IPS-NIHi7 (cell line): ENCODE measurements around the gene USF3.
A peak's percentile ranks its signal among the peaks of the same experiment; 100 is the strongest.

Experiments used
- DNase-seq: peaks from one replicate; pipeline ENCODE4 v3.0.0; 2012; ENCODE audit warnings: mixed read lengths; ENCODE audit errors: extremely low spot score

The USF3 gene

DNA sequence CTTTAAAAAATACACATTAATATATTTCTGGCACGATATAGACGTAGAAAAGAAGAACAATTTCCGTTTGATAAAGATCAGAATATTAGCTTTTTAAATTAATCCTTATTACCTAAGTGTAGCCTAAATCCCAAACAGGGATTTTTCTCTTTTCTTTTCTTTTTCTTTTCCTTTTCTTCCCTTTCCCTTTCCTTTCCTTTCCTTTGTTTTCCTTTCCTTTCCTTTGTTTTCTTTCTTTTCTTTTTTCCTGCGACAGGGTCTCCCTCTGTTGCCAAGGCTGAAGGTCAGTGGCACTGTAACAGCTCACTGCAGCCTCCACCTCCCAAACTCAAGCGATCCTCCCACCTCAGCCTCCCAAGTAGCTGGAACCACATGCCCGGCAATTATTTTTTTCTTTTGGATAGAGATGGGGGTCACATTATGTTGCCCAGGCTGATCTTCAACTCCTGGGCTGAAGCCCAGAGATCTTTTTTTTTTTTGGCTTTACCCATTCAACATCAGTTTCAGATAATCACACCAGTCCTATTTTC, 1.8 kb upstream of the USF3 start:
- DNase-seq = no peak

DNA sequence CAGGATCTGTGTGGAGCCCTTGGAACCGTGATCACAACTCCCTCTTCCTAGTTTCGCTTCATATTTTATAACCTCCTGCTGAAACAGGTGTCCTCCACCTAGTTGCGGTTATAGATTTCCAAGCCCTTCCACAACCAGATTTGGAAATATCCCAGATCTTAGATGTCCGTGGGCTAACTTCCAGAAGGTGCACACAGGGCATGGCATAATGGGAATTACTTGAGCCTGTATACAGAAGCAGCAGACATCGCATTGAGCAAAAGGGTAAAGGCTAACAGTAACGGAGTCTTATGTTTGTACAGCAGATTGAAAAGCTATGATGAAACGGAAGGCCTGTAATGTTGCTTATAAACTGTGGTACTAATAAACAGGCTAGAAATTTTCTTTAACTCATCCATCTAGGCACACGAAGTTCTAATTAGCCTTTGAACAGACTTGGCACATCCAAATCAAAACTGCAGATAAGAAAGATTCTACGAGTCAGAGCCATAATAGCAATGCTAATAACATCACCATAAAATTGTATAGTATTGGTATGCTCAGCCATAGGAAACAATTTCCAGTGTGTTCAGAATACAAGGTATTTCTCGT, 1.2 kb upstream of the USF3 start:
- DNase-seq = no peak

DNA sequence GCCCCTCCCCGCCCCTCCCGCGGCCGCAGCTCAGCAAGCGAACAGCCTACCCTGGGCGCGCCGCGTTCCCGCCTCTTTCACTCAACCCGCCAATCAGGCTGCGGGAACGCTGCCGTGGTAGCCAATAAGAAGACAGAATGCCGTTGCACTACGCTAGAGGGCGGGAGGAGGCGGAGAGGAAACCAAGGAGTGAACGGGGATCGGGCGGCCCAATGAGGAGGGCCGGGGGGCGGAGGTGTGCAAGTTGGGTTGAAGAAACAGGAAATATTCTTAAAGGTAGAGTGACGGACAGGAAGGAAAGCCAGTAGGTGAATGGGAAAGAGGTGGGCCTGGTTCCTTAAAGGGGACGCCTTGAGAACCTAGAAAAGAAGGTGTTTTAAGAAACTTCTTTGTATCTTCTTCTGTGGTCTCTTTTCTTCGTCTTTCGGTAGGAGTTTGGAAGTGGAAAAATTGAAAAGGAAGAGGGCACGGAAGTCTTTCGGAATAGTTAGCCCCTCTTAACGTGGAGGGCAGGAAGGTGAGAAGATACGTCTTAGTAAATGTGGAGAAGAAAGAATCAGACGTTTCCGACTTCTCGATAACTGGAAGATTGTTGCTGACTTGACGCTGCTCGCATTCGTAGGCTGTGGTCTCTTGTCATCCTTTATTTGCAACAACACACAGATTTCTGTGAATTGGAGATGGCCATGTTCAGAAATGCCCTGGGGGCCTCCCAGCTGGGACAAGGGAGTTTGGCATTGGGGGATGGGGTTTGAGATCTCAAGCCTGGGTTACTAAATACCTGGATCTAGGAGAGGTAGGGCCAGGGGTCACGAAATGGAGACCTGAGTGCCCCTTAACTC, 437 bp upstream of the USF3 start:
- DNase-seq = peak; percentile 98

DNA sequence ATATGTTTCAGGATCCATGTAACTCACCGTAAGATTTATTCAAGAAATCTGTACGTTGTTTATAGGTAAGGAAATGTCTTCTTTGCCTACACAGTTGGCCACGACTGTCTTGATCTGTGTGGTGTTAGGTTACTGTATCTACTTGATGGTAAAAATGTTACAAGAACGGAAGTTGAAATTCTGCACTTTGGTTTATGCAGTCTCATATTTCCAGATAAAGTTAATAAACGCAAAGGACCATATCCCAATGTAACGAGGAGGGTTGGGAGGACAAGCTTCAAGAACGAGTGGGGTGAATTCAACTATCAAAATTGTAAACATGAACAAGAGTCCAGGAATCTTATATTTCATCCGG, 1.0 kb downstream of the USF3 start:
- DNase-seq = no peak

DNA sequence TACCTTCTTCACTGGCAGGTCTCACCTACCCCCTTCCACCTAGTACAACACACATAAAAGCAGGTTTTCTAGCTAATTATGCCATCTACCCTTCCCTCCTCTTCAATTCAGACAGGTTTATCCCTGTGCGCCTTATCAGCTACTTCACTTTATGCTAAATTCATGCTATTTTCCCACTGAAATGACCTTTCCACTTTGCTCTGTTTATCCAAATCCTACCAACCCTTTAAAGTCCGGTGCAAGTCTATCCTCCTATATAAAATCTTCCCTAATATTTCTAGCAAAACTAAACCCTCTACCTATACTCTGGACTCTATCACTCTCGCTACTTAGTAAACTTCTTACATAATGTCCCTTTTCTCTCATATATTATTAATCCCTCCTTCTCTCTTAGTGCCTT, 6.0 kb downstream of the USF3 start:
- no peak for DNase-seq

DNA sequence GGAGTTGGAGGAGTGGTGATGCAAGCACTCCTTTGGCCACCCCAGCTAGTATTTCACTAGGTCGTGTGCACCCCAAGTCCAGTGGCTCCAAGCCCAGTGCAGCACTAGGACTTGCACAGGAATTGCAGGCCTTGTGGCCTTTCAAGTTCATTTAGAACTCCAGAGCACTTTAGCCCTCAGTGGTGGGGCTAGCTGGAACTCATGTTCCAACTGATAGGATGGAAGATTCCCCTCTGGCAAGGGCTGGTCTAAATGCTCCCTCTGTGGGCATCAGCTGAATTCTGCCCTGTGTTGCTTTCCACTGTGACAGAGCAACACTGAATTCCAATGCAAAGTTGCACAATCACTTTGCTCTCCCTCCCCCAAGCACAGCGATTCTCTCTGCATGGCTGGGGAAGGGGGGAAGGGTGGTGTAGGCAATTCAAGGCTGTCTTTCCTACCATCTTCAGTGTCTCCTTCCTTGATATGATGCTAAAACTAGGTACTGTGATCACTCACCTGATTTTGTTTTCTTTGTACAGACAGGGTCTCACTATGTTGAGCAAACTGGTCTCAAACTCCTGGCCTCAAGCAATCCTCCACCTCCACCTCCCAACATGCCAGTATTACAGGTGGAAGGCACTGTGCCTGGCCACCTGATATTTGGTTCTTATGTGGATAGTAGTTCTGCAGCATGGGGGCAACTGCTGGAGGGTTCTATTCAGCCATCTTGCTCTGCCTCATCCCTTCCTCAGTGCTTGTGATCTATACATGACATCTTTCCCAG, 10.3 kb downstream of the USF3 start:
- DNase-seq = no peak

DNA sequence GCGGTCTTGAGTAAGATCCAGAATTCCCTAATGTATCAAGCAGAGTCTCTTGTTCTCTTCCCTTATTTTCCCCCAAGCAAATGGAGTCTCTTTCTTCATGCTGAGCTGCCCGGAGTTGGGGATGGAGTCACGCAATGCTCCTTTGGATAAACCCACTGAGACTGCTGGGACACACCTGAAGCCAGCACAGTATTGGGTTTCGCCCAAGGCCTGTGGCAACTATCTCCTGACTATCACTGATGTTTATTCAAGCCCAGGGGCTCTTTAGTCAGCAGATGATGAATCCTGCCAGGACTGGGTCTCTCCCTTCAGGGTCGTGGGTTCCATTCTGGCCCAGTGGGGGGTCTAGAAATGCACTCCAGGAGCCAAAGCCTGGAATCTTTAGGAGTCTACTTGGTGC, 11.3 kb downstream of the USF3 start:
- DNase-seq = no peak

DNA sequence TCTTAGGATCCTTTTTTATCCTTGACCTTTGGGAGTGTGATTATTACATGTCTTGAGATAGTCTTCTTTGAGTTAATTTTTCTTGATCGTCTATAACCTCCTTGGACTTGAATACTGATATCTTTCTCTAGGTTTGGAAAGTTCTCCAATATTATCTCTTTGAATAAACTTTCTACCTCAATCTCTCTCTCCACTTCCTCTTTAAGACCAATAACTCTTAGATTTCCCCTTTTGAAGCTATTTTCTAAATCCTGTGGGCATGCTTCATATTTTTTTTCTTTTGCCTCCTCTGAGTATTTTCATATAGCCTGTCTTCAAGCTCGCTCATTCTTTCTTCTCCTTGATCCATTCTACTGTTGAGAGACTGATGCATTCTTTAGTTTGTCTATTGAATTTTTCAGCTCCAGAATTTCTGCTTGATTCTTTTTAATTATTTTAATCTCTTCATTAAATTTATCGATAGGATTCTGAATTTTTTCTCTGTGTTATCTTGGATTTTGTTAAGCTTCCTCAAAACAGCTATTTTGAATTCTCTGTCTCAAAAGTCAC, 12.1 kb downstream of the USF3 start:
- no peak for DNase-seq

DNA sequence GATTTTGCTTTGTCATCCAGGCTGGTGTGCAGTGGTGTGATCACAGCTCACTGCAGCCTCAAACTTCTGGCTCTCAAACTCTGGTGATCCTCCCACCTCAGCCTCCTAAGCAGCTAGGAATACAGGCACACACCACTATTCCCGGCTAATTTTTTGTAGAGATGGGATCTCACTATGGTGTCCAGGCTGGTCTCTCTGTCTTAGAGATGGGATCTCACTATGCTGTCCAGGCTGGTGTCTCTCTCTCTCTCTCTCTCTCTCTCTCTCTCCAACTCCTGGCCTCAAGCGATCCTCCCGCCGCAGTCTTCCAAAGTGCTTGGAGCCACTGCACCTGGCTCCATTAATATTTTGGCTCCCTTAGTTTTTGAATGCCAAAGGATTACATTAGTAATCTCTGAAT, 17.7 kb downstream of the USF3 start:
- DNase-seq = no peak

DNA sequence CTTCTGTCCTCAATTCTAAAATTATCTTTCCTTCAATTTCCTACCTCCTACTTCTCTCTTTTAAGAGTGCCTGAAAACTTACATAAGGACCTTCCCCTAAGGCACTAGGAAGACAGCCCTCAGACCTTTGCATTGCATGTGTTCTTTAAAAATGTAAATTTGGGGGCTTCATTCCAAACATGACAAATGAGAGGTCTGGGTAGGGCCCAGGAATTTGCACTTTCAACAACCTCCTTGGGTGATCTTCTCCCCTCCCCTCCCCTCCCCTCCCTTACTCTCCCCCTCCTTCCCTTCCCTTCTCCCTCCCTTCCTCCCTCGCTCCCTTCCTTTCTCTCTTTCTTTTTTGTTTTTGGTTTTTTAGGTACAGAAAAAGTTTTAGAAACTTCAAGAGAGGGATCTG, 18.7 kb downstream of the USF3 start:
- peak; percentile 18 for DNase-seq

DNA sequence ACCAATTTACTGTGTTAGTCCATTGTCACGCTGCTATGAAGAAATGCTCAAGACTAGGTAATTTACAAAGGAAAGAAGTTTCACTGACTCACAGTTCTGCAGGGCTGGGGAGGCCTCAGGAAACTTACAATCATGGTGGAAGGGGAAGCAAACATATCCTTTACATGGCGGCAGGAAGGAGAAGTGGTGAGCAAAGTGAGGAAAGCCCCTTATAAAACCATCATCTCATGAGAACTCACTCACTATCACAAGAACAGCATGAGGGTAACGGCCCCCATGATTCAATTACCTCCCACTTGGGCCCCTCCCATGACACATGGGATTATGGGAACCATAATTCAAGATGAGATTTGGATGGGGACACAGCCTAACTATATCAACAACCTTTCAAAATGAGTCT, 20.2 kb downstream of the USF3 start:
- DNase-seq = no peak

DNA sequence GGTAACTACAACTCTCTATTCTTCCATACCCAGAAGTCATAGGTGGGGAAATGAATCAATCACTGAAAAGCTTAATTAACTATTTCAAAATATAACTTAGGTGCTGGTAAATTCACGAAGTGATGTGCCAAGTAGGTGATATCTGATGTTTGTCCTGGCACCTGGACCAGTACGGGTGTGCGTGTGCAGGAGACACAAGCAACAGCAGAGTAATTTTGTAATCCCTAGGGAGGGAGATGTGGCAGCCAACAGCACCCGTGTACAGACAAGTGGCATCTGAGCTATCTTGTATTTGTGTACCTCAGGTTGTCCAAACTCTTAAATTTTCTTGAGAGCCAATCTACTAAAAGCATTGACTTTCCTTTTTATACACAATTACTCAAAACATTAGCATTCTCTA, 22.8 kb downstream of the USF3 start:
- no peak for DNase-seq

DNA sequence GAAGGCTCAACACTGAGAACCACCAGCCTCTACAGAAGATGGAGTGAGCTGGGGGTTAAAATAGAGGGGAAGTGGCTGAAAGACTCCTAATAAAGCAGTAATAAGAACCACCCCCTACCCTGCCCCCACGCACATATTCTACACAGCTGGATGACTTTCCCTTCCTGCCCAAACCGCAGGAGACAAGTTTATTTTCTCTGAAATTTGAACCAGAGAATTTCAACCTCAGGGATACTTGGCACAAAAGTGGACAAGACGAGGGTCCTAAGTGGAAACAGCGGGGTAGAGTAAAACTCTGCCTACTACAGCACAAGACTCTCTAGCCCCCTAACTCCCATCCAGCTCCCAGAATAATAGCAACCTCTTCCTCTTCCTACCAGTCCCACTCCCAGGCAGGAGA, 28.4 kb downstream of the USF3 start:
- no peak for DNase-seq

DNA sequence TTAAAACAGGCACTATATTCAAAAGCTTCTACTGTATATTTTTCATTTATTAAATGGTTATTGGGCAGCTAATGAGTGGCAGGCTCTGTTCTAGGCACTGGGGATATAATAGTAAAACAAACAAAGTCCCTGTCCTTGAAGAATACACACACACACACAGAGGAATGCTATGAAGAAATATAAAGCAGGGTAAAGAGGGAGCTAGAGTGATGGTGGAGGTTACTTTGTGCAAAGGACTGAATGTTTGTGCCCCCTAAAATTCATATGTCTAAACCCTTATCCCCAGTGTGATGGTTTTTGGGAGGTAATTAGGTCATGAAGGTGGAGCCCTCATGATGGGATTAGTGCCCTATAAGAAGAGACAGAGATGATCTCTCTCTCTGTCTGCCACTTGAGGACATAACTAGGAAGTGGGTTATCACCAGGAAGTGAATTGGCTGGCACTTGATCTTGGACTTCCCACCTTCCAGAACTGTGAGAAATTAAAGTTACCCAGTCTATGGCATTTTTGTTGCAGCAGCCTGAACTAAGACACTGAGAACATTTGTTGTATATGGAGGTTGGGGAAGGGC, 31.8 kb downstream of the USF3 start:
- DNase-seq = no peak

DNA sequence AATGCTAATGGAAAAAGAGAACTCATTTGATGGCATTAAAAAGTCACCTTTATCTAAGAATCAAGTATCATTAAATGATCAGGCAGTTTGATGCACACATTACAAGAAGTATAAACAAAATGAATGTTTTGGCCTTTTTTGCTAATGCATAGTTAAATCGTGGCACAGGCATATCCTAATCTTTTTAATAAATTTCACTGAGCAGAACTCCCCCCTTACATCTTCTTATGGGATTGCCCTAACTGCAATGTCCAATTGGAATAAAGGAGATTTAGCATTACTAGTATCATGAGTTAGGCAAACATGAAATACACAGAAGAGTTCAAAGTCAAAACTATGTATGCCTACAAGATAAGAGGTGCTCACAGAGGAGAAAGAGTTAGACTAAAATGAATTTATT, 32.7 kb downstream of the USF3 start:
- no peak for DNase-seq

DNA sequence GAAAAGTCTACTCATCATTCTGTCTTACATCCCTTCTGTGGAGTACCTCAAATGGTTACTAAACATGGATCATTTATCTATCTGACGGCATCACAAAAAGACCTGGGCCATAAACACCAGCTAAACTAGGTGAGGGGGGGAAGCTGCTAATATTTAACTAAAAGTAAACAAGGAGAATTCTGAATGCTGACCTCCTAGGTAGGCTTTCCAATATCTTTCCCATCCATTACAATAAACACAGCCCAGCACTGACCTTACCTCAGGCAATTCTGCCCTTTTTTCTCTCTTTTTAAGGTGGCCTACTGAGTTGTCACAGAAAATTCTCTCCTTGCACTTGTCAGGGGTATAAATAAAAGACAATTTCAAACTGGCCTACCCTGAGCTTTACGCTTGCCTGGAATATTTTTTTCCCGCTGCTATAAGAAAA, 33.1 kb downstream of the USF3 start:
- DNase-seq = no peak

DNA sequence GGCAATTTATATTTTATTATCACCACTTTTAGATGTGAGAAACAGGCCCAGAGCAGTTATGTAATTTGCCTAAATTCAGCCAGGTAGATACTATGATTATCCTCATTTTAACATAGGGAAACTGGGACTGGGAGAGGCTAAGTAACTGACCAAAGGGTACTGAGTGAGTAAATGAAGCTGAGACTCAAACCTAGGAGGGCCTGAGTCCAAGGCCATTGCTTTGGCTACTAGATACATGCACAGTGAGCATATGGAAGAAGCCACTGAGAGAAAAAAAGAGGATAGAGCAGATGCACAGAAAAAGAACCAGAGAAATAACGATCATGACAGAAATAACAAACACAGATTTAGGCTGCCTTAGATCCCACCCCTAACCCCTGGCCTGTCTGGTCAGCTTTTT, 33.6 kb downstream of the USF3 start:
- no peak for DNase-seq

DNA sequence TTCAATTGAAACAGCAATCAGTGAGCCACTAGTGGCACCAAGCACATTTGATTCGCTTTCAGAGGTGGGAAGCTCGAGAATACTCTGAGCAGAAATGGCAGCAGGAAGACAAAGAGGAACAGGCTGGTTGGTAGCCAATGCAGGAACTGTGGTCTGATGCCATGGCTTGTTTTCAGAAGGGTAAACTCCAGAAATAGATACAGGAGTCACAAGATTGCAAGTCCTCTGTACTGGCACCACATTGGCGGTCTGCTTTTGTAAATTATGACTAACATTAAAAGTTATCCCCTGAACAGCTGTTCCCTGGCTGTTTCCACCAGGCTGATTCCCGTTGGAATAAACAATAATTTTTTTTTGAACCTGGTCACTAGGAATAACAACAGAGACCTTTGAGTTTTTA, 35.5 kb downstream of the USF3 start:
- DNase-seq = no peak

DNA sequence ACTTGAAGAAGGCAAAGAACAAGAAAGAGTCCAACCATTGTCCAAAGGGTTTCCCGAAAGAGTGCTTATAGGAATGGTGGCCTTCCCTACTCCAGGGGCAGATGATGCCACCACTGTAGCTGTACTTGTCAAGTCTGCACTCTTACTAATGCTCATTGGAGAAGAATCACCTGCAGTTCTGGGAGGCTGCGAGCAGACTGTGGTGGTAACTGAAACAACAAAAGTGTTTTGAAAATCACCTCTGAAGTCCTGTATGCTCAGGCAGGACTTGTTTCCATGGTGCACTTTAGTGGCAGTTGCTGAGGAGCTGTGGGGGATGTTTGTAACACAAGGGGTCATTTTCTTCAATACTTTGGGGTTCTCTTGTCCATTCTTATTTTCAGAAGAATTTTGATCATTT, 36.0 kb downstream of the USF3 start:
- DNase-seq = no peak

DNA sequence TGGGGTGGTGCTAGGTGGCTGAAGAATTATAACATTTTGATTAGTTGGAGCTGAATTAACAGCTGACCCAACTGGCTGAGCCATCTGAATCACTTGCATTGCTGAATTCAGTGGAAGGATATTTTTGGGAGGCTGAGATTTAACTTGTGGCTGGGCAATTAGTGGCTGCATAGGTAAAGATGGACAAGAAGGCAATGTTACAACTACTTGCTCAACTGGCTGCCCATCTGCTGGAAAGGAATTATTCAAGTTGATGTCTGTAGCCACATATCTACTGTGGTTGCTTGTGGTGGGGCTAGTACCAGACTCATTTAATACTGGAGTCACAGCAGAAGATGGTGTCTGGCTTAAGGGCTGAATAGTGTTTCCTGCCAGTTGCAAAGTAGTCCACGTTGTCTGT, 36.4 kb downstream of the USF3 start:
- DNase-seq = no peak

DNA sequence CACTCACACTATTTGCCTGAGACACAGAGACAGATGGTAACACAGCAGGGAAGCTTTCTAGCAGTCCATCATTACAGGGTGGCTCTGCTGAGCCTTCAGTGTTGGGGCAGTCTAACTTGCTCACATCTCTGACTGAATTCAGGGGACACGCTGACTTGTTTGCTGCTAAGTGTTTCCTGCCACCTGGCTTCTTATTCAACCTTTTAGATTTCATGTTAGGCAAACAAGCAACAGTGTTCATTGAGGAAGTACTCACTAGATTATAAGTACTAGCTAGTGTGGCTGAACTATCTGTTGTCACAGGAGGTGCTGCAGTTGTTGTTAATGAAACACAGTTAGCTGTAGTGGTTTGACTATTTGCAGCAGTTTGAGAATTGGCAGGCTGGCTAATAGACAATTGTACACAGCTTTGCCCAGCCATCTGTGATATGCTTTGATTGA, 37.3 kb downstream of the USF3 start:
- no peak for DNase-seq

DNA sequence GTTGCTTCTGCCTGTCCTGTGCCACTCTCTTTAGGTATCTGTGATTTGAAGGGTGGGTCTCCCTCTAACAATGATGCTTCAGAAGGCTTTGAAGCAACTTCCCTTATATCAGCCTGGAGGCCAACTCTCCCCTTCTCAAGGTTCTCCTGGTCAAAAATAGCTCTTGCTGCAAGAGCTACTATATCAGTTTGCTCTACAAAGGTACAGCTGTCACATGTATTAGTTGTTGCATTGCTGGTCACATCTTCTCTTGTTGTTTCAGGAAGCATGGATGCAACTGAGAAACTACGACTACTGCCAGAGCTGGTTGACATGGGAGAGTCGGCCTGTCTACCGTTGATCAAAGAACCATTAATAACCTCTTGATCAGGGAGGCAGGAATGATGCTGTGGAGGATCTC, 38.3 kb downstream of the USF3 start:
- no peak for DNase-seq
